ENCODE data around the gene L2HGDH. TPM values are rescaled to one million over a fixed set of nuclear protein-coding genes. Genes with fewer than 3 reads are reported as not detected.
A peak's percentile ranks its signal among the peaks of the same experiment; 100 is the strongest.

Gene L2HGDH
- total and polyA plus RNA-seq, 10 of the 15 experiments (the other 5 are each of a cell fraction or from before 2014, with no cell fraction given): 2.6 to 18.3 (median 13.5) TPM

DNA sequence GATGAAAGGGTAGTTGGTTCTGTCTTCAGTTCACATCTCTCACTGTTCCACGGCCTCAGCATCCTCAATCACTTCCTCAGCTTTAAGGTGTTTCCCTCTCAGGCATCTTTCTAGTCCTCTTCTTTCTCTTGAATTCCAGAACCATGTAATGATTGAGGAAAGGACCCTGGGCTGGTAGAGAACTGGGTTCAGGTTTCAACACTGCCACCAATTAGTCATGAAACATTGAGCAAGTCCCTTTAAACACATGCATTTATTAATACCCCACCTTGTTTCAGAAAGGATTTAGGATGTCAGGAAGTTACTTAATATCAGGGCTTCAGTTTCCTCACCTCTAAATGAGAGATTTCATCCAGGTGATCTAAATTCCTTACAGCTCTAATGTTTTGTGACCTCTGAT, 7.3 kb upstream of the L2HGDH start:
- in situ Hi-C loops (cut with MboI) (no loop called here), intact Hi-C loops (cut with micrococcal nuclease; ENCODE audit: unreplicated experiment) (loop anchor here (10.0 kb wide), 1 partner anchor 506 kb away; no protein-coding TSS in a partner anchor)
- ATAC-seq (no peak), FAIRE-seq (no peak), DNase-seq (ENCODE audit: low read depth, low spot score) (no peak)
- ChIA-PET RAD21 (ENCODE audit: unreplicated experiment) (no interaction called here), SMC1A (ENCODE audit: uncharacterized antibody, unreplicated experiment) (interaction anchor here (2.6 kb wide), 1 partner anchor 23 kb away, joined by 11 read pairs; no protein-coding TSS in a partner anchor), CTCF (interaction anchor here (0.7 to 3.7 kb wide), 5 partner anchors 7 to 220 kb away, joined by 3 to 39 read pairs (median 6); partner anchors contain the start of genes DMAC2L and L2HGDH), POLR2A (interaction anchor here (1.4 kb wide), 1 partner anchor 209 kb away, joined by 4 read pairs; no protein-coding TSS in a partner anchor)
- Histone ChIP-seq H3K27me3 (replicated peaks in 1 of 2; ENCODE audit: control insufficient read depth in 2 of 2, insufficient read depth in 2 of 2, low read length in 1 of 2) (no peaks in the 10 kb centered on the region), H3K9me3 (replicated peaks; ENCODE audit: control insufficient read depth, insufficient read depth, low read length) (peaks cover 2% of the 10 kb centered on the region; the same call in 1 of the 3 replicates), H4K20me1 (ENCODE audit: control insufficient read depth, insufficient read depth) (no peaks in the 10 kb centered on the region; the same call in 1 of the 2 replicates), H3K36me3 (ENCODE audit: control insufficient read depth in 2 of 2, insufficient read depth in 2 of 2, low read length in 1 of 2) (peaks cover 0 to 3% of the 10 kb centered on the region in 2 experiments; a peak in 2 of 4 replicates), H3K4me3 (no peak overlapping the region), H3K4me1 (ENCODE audit: control insufficient read depth, insufficient read depth, low read length) (peaks cover 27% of the 10 kb centered on the region), H3K79me2 (ENCODE audit: control insufficient read depth, insufficient read depth, low read length) (peaks cover 9% of the 10 kb centered on the region), H3K4me2 (ENCODE audit: control insufficient read depth, insufficient read depth) (no peak overlapping the region), H2AFZ (ENCODE audit: control insufficient read depth, low read depth, low read length) (no peak overlapping the region), H3K9ac (ENCODE audit: control insufficient read depth, insufficient read depth, low read length) (no peak overlapping the region), H3K27ac (ENCODE audit: control insufficient read depth, insufficient read depth) (no peak overlapping the region; the same call in 1 of the 2 replicates)
- TSS peak; percentile 22 for BruUV-seq (replicated peaks)
- 57% methylated on average over 1 of the region's 1 CpG for WGBS (ENCODE audit: insufficient coverage, insufficient replicate concordance, low lambda C conversion rate, missing lambda C conversion rate)
- no peak for TF ChIP-seq NRF1 (conservative IDR thresholded peaks at IDR 0.05; ENCODE audit: low read depth, low read length)
- TF ChIP-seq, protein P1, sequence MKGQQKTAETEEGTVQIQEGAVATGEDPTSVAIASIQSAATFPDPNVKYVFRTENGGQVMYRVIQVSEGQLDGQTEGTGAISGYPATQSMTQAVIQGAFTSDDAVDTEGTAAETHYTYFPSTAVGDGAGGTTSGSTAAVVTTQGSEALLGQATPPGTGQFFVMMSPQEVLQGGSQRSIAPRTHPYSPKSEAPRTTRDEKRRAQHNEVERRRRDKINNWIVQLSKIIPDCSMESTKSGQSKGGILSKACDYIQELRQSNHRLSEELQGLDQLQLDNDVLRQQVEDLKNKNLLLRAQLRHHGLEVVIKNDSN (IDR thresholded peaks at IDR 0.05; ENCODE audit: borderline replicate concordance, extremely low read length, insufficient read depth, low read depth, low read length): no peak
- no peak for TF ChIP-seq IKZF2 (IDR thresholded peaks at IDR 0.05)
- no peak for TF ChIP-seq RELA (IDR thresholded peaks at IDR 0.05; ENCODE audit: borderline replicate concordance, partially characterized antibody)
- no peak for TF ChIP-seq EED (IDR thresholded peaks at IDR 0.05; ENCODE audit: low read depth)
- TF ChIP-seq, protein P2, sequence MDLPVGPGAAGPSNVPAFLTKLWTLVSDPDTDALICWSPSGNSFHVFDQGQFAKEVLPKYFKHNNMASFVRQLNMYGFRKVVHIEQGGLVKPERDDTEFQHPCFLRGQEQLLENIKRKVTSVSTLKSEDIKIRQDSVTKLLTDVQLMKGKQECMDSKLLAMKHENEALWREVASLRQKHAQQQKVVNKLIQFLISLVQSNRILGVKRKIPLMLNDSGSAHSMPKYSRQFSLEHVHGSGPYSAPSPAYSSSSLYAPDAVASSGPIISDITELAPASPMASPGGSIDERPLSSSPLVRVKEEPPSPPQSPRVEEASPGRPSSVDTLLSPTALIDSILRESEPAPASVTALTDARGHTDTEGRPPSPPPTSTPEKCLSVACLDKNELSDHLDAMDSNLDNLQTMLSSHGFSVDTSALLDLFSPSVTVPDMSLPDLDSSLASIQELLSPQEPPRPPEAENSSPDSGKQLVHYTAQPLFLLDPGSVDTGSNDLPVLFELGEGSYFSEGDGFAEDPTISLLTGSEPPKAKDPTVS (IDR thresholded peaks at IDR 0.05; ENCODE audit: low read depth, low read length): no peak
- TF ChIP-seq ZNF384 (IDR thresholded peaks at IDR 0.05; ENCODE audit: borderline replicate concordance, low read depth, low read length): no peak
- TF ChIP-seq, protein P3, sequence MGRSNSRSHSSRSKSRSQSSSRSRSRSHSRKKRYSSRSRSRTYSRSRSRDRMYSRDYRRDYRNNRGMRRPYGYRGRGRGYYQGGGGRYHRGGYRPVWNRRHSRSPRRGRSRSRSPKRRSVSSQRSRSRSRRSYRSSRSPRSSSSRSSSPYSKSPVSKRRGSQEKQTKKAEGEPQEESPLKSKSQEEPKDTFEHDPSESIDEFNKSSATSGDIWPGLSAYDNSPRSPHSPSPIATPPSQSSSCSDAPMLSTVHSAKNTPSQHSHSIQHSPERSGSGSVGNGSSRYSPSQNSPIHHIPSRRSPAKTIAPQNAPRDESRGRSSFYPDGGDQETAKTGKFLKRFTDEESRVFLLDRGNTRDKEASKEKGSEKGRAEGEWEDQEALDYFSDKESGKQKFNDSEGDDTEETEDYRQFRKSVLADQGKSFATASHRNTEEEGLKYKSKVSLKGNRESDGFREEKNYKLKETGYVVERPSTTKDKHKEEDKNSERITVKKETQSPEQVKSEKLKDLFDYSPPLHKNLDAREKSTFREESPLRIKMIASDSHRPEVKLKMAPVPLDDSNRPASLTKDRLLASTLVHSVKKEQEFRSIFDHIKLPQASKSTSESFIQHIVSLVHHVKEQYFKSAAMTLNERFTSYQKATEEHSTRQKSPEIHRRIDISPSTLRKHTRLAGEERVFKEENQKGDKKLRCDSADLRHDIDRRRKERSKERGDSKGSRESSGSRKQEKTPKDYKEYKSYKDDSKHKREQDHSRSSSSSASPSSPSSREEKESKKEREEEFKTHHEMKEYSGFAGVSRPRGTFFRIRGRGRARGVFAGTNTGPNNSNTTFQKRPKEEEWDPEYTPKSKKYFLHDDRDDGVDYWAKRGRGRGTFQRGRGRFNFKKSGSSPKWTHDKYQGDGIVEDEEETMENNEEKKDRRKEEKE (IDR thresholded peaks at IDR 0.05): no peak
- TF ChIP-seq POLR2AphosphoS5 (IDR thresholded peaks at IDR 0.05; ENCODE audit: low read length): no peak
- no peak for TF ChIP-seq YBX1 (IDR thresholded peaks at IDR 0.05)
